ENCODE results near the gene GNAL.

DNA sequence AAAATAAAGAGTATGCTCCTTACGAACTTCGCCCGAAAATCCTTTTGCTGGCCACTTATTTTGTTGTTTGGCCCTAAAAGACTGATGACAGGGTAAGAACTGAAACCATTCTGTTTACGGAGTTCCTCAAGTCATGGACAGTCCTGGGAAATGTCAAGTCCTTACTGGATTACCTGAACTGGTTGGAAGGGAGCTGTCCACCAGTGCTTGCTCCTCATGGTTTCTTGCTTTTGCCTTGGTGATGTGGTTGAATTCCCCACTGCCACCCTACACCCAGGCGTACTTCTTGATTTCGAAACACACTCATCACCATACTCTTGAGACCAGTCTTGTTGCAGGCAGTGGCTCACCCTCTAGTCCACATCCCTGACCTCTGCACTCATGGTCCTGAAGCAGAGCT lies 113.1 kb downstream of the GNAL start:
- TF ChIP-seq, protein P1, sequence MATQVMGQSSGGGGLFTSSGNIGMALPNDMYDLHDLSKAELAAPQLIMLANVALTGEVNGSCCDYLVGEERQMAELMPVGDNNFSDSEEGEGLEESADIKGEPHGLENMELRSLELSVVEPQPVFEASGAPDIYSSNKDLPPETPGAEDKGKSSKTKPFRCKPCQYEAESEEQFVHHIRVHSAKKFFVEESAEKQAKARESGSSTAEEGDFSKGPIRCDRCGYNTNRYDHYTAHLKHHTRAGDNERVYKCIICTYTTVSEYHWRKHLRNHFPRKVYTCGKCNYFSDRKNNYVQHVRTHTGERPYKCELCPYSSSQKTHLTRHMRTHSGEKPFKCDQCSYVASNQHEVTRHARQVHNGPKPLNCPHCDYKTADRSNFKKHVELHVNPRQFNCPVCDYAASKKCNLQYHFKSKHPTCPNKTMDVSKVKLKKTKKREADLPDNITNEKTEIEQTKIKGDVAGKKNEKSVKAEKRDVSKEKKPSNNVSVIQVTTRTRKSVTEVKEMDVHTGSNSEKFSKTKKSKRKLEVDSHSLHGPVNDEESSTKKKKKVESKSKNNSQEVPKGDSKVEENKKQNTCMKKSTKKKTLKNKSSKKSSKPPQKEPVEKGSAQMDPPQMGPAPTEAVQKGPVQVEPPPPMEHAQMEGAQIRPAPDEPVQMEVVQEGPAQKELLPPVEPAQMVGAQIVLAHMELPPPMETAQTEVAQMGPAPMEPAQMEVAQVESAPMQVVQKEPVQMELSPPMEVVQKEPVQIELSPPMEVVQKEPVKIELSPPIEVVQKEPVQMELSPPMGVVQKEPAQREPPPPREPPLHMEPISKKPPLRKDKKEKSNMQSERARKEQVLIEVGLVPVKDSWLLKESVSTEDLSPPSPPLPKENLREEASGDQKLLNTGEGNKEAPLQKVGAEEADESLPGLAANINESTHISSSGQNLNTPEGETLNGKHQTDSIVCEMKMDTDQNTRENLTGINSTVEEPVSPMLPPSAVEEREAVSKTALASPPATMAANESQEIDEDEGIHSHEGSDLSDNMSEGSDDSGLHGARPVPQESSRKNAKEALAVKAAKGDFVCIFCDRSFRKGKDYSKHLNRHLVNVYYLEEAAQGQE (IDR thresholded peaks at IDR 0.05; ENCODE audit: low read depth) = no peak
- no peak for TF ChIP-seq EZH2phosphoT487 (IDR thresholded peaks at IDR 0.05; ENCODE audit: borderline replicate concordance)
- no peak for TF ChIP-seq EZH2 (IDR thresholded peaks at IDR 0.05)
- TF ChIP-seq CBX3 (IDR thresholded peaks at IDR 0.05; ENCODE audit: low read depth) = no peak
- no peak for TF ChIP-seq POLR2A (IDR thresholded peaks at IDR 0.05; ENCODE audit: borderline replicate concordance, extremely low read depth, insufficient read depth, insufficient read length)
- TF ChIP-seq, protein P2, sequence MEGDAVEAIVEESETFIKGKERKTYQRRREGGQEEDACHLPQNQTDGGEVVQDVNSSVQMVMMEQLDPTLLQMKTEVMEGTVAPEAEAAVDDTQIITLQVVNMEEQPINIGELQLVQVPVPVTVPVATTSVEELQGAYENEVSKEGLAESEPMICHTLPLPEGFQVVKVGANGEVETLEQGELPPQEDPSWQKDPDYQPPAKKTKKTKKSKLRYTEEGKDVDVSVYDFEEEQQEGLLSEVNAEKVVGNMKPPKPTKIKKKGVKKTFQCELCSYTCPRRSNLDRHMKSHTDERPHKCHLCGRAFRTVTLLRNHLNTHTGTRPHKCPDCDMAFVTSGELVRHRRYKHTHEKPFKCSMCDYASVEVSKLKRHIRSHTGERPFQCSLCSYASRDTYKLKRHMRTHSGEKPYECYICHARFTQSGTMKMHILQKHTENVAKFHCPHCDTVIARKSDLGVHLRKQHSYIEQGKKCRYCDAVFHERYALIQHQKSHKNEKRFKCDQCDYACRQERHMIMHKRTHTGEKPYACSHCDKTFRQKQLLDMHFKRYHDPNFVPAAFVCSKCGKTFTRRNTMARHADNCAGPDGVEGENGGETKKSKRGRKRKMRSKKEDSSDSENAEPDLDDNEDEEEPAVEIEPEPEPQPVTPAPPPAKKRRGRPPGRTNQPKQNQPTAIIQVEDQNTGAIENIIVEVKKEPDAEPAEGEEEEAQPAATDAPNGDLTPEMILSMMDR (IDR thresholded peaks at IDR 0.05 in 2 of 3, conservative IDR thresholded peaks at IDR 0.05 in 1 of 3; ENCODE audit: borderline replicate concordance in 1 of 3, insufficient read depth in 1 of 3, low read depth in 2 of 3, low read length in 2 of 3) = no peak
- no peak for TF ChIP-seq POLR2AphosphoS5 (IDR thresholded peaks at IDR 0.05; ENCODE audit: low read depth, low read length)
- TF ChIP-seq SIN3A (IDR thresholded peaks at IDR 0.05; ENCODE audit: low read depth) = no peak
- TF ChIP-seq TCF7L2 (IDR thresholded peaks at IDR 0.05; ENCODE audit: borderline replicate concordance, extremely low read depth, insufficient read depth, insufficient read length) = no peak
- no peak for TF ChIP-seq RAD21 (IDR thresholded peaks at IDR 0.05; ENCODE audit: low read depth)
- TF ChIP-seq EGR1 (IDR thresholded peaks at IDR 0.05; ENCODE audit: low read depth) = no peak
- no peak for TF ChIP-seq CEBPB (IDR thresholded peaks at IDR 0.05; ENCODE audit: low read depth)
- TF ChIP-seq SP1 (IDR thresholded peaks at IDR 0.05; ENCODE audit: low read depth) = no peak

All from HCT116 (cell line).